HG03066 (cell line): Measurements from ENCODE around the gene LAMA2.

Source experiments
- ATAC-seq: cut with Tn5 transposase; IDR thresholded peaks from one replicate; pipeline ENCODE4 v1.9.1; 2021; ENCODE audit warnings: low read depth; ENCODE audit not compliant: unreplicated experiment

LAMA2 gene

DNA sequence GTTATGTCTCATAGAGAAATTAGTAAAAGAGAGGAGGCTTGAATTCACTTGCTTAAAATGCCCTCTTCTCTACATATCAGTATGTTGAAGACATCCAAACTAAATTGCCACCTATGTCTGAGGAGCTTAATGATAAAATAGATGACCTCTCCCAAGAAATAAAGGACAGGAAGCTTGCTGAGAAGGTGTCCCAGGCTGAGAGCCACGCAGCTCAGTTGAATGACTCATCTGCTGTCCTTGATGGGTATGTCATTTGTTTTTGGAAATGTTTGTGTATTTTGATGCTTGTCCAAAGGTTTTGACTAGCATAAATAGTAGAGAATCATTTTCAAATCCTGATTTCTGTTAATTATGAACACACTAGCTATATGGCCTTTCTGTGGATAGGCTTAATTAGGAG lies 519.3 kb downstream of the LAMA2 start:
- ATAC-seq = no peak

GRCh38 chr6:129411092-129411491 lies 528.2 kb downstream of the LAMA2 start:
- no peak for ATAC-seq

DNA sequence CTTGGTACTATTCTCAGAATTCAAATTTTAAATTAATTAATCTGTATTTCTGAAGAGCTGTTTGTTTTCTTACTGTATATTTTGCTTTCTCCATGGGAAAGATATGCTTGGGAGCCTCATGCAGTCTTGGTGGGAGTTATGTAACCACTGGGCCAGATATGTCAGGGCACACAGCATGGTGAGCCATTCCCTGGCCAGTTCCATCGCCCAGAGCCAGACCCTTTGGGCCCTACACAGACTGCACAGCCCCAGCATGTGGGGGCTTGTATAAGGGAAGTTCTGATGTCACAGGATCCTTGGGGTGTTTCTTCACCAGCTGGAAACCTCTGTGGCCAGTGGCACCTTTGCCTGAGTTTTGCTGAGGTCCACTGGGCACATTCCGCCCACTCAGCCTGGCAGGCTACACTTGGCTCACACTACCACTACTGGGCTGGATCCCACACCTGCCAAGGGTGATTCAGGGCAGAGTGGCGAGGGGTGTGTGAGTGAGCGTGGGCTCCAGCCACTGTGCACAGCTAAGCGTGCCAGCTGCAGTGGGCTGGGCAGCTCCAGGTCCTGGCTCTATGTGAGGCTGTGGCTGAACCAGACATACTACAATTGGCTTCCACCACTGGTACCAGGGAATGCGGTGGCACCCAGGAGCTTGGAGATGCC lies 533.5 kb downstream of the LAMA2 start:
- no peak for ATAC-seq

- ATAC-seq = no peak
Measured at GRCh38 chr6:129417416-129418086, 534.6 kb downstream of the LAMA2 start.

DNA sequence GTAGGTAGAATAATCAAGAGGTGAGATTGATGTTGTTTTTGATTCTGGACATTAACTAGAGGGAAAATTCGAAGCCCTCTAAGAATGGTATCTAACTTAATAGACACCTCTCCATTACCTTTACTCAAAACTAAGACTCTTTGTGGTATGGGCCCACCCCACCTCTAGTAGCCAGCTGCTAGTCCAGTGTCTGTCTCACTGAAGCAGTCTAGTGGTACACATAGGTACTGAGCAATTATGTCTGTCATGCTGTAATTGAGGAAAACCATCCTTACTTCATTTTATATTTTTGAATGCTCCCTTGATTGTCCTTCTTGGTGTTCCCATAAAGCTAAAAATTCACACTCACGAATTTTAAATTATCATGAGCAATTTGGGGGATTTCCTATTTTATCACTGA lies 536.4 kb downstream of the LAMA2 start:
- ATAC-seq = no peak

- no peak for ATAC-seq
Measured at GRCh38 chr6:129426343-129426742, 543.4 kb downstream of the LAMA2 start.

- no peak for ATAC-seq
Measured at GRCh38 chr6:129429956-129430355, 547.0 kb downstream of the LAMA2 start.

GRCh38 chr6:129432738-129433137 lies 549.8 kb downstream of the LAMA2 start:
- no peak for ATAC-seq

DNA sequence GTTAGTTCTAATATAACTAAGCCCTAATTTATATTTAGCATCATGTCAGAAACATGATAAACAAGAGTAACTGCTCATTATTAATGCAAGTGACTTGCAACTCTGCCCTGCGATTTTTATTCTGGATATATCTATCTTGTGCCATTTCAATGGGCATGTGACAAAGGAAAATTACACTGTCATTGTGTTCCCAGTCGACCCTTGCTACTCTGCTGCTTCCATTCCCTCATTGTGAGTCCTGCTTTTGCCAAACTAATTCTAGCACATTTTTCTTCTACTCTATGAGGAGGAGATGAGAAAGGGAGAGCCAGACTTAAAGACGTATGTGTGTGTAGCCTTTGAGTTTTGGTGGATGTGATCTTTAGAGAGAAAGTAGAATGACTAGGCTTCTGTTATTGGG lies 551.2 kb downstream of the LAMA2 start:
- no peak for ATAC-seq

DNA sequence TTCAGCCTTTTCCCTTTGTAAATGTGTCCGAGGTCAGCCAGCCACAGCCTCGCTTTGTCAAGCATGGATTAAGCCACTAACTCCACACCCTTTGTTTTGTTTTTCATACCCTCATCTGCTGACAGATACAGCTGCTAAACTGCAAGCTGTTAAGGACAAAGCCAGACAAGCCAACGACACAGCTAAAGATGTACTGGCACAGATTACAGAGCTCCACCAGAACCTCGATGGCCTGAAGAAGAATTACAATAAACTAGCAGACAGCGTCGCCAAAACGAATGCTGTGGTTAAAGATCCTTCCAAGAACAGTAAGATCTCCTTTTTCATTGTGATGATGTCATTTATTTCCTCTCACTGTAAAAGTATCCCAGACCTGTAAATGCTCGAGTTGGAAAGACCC lies 557.8 kb downstream of the LAMA2 start:
- ATAC-seq = no peak

DNA sequence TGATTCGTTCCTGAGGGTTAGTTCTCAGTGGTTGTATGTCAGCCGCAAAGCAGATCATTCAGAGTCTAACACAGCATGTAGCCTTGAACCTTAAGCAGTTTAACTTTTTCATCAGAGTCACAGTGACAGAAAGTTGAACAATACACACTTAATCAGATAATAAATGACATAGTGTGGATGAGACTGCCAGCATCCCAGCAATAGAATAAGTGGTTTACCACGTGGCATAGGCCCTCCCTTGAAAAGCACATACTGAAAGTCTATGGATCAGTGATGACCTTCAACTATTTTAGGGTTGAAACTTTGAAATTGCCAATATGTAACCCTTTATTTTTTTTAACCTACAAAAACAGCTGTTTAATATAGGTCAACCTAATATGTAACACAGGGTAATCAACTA lies 561.7 kb downstream of the LAMA2 start:
- no peak for ATAC-seq

- ATAC-seq = no peak
Measured at GRCh38 chr6:129446272-129447197, 563.6 kb downstream of the LAMA2 start.

DNA sequence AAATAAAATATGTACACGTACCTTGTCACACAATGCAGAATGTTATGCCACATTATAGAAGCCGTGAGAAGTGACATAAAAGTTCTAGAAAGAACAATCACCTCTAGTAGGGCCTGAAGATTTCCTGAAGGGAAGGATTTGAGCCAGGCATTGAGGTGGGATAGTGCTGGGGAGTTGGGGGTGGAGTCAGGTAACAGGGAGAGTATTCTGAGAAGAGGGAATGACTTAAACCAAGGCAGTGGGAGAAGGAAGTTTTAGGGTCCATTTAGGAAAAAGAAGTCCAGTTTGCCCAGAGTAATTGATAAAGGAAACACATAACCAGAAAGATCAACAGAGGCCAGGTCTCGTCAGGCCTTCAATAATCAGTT lies 564.2 kb downstream of the LAMA2 start:
- ATAC-seq = no peak

DNA sequence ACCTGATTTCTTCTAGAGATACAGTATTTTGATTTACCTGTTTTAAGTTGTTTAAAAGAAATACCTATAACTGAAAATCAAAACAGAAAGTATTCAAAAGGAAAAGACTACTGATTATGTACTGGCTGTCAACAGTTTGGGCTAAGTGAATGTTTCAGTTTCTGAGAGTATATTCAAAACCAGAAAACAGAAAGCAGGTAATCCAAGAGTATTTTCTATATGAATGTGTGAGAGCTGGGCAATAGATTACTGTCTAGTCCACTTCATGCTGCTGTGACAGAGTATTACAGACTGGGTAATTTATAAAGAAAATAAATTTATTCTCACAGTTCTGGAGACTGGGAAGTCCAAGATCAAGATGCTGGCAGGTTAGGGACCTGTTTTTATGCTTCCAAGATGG lies 566.0 kb downstream of the LAMA2 start:
- peak; percentile 100 for ATAC-seq

- no peak for ATAC-seq
Measured at GRCh38 chr6:129451187-129451586, 568.2 kb downstream of the LAMA2 start.

GRCh38 chr6:129453073-129453472 lies 570.1 kb downstream of the LAMA2 start:
- ATAC-seq = no peak

GRCh38 chr6:129454488-129454887 lies 571.5 kb downstream of the LAMA2 start:
- ATAC-seq = no peak

- ATAC-seq = no peak
Measured at GRCh38 chr6:129455126-129455769, 572.3 kb downstream of the LAMA2 start.

DNA sequence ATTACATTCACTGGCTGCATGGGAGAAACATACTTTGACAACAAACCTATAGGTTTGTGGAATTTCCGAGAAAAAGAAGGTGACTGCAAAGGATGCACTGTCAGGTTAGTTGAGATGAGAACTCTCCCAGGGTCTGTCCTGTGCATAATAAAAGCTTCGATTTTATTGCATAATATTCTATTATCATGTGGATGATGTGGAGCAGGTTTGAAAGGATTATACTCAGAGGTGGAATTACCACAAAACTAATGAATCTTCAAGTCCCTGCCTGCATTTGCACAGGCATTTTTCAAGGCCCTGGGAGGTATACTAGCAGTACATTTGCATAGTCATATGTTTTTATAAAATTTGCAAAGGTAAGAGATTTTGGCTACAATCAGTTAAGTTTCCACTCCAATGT lies 577.3 kb downstream of the LAMA2 start:
- no peak for ATAC-seq

- no peak for ATAC-seq
Measured at GRCh38 chr6:129469070-129469662, 586.2 kb downstream of the LAMA2 start.

GRCh38 chr6:129472239-129472638 lies 589.3 kb downstream of the LAMA2 start:
- ATAC-seq = no peak
